GM10266 (cell line): ENCODE measurements around the gene ZFYVE28.

Experiments used
- DNase-seq: peaks from one replicate; pipeline ENCODE4 v3.0.0; 2012; ENCODE audit errors: extremely low spot score
- TF ChIP-seq, protein P1 (sequence below): IDR thresholded peaks from 2 replicates; pipeline ENCODE4 v1.5.1; 2012; ENCODE audit warnings: mild to moderate bottlenecking, low read depth; ENCODE audit not compliant: control insufficient read depth, insufficient read depth; ENCODE audit errors: missing control alignments

ZFYVE28 gene

DNA sequence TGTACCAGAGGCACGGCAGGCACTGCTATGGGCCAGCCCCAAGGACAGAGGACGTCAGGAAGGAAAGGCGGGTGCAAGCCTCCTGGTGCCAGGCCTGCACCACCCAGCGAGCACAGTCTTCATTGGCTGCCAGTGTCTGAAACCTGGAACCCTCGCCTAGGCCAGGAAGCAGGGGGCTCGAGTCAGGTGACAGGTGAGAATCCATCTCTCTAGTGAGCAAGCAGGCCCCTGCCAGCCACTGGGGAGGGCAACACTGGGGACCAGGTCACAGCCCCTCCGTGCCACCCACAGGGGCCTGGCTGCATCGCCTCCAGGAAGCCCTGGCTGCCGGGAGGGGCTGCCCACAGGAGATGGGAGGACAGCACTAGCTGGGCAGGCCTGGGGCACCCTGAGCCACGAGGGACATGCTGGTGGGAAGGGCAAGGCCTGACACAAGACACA, 169.6 kb downstream of the ZFYVE28 start:
- TF ChIP-seq, protein P1, sequence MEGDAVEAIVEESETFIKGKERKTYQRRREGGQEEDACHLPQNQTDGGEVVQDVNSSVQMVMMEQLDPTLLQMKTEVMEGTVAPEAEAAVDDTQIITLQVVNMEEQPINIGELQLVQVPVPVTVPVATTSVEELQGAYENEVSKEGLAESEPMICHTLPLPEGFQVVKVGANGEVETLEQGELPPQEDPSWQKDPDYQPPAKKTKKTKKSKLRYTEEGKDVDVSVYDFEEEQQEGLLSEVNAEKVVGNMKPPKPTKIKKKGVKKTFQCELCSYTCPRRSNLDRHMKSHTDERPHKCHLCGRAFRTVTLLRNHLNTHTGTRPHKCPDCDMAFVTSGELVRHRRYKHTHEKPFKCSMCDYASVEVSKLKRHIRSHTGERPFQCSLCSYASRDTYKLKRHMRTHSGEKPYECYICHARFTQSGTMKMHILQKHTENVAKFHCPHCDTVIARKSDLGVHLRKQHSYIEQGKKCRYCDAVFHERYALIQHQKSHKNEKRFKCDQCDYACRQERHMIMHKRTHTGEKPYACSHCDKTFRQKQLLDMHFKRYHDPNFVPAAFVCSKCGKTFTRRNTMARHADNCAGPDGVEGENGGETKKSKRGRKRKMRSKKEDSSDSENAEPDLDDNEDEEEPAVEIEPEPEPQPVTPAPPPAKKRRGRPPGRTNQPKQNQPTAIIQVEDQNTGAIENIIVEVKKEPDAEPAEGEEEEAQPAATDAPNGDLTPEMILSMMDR: no peak
- DNase-seq: peak; percentile 9

DNA sequence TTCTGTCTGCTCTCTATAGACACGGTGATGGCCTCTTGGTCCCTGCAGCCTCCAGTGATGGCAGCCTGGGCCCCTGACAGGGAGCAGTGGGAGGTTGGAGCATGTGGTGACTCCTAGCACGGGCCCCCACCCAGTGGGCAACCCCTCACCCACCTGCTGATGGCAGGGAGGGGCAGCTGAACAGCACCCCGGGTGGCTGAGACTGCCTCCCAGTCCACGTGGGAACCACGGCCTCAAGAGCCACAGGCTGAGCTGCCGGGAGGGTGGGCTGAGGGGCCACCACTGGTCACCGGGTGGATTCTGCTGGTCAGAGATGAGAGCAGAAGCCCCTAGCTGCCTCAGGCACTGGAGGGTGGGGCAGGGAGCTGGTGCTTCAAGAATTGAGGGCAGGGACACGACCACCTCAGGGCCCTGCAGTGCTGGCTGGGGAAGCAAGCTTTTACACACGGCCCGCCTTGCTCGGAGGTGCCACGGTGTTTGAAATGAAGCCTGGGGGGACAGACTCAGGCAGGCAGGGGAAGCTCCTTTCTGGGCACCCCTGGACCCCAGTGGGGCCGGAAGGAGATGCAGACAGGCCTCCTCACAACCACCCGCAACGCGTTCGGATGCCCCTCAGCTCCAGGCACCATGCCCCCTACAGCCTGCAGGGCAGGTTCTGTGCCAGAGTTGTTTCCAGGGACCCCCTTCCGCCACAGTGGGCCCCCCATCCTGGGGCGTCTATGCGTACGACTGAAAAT, 170.2 kb downstream of the ZFYVE28 start:
- TF ChIP-seq, protein P1: no peak
- no peak for DNase-seq

DNA sequence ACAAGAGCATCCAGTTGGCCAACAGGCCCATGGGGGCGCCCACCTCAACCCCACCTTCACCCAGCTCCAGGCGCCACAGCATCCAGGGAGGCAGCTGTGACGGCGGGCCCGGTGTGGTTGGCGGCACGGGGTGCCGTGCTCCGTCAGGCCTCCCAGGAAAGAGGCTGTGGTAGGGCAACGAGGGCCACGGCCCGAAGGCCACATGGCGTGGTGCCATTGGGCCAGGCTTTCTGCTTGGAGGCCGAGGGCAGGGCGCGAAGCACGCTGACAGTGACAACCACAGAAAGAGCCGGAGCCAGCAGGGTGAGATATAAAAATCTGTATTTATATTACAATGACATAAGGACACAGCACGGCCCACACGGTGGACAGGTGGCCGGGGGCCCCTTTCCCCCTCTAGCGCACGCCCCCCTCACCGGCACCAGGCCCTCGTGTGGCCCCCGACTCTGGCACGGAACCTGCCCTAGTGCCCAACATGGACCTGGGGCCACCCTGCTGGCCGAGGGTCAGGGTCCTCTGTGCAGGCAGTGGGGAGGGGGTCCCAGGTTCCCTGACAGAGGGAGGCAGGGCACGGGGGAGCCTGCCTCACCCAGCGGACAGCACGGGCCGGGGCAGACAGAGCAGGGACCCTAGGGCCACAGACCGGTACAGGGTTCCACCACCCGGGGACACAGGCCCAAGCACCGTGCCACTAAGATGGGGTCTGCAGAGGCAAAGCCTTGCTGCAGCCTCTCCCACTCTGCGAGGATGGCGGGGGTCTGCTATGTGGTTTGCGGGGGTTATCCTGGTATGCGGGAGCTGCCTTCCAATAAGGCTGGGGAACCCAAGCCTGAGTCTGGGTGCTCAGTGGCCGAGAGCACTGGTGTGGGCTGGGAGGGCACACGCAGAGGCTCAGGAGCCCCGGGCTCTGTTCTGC, 171.1 kb downstream of the ZFYVE28 start:
- TF ChIP-seq, protein P1: no peak

DNA sequence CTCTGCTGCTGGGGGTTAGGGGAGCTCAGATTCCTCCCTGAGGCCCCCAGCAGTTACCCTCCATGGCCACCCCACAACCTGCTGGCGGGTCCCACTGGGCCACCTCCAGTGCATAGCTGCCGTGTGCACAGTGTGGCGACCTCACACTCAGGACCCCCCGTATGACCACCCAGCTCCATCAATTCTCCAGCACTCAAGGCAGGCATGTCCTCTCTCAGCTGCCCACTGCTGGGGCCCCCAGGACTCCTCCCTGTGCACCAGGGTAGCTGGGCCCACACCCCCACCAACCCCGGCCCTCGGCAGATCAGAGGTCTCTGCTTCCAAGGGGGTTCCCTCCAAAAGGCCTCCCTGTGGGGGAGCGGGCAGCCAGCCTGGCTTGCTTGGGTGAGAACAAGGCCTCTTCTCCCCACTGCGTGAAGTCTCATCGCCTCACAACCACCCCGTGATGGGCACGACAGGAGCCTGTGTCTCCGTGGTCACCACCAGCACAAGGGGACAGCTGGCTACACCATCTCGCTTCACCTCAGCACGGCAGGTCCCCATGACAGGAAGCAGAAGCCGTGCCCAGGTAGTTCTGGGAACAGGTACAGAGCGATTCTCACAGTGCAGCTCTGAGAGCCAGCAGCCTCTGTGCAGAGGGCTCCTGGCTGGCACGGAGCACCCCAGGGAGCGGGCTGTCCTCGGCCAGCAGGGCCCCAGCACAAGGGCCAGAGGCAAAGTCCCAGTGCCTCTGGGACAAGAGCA, 171.9 kb downstream of the ZFYVE28 start:
- DNase-seq: peak; percentile 9
- TF ChIP-seq, protein P1: no peak

More for the DNA sequence above, 171.1 kb downstream of the ZFYVE28 start:
- peak; percentile 8 for DNase-seq

DNA sequence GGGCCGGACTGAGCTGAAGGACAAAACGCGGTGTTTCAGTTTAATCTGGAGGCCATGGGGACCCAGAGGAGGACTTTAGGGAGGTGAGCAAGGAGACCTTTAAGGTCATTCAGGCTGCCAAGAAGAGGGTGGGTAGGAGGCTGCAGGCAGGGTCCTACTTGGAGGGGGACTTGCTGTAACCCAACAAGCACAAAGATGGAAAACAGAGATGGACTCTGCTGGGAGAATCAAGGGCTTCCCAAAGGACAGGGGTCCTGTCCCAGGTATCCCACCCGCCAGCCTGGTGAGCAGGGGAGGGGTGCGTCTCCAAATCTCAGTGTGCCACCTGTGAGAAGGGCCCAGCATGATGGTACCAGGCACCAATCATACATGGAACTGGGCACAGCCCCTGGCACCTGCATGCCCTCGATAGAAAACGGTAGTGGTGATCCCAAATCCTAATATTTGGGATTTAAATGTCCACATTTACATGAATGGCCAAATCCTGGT, 172.6 kb downstream of the ZFYVE28 start:
- TF ChIP-seq, protein P1: no peak
- DNase-seq: peak; percentile 7

DNA sequence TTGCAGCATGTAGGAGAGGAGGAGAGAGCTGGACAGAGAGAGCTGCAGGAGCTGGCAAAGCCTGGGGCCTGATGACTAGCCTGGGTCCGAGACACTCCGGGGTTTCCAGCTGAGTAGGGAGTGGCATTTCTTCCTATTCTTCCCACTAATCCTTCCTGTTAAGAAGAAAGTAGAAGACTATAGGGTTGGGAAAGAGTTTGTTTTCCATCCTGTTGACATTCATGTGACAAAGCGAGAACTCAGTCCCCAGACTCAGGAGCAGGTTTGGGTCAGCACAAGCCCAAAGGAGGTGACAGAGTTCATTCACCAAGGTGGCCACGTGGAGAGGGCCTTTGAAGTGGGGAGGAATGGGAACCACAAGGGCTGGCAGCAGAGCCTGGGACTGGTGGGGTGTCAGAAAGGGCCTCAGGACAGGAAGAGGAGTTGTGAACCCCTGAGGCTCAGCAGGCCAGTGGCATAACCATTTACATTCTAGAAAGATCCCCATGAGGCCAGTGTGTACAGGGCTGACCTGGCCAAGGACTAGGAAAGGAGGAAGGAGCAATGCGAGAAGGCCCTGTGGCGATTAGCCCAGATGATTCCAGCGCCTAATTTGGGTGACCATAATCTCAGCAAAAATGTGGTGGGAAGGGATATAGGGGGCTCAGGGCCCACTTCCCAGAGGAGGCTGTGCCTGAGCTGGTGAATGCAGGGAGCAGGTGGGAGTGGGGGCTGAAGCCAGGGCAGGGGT, 173.2 kb downstream of the ZFYVE28 start:
- DNase-seq: peak; percentile 12
- TF ChIP-seq, protein P1: no peak
